GM12892 (cell line): ENCODE data around the gene GPNMB.

Experiments used
- DNase-seq: peaks from one replicate; pipeline ENCODE4 v3.0.0; 2011; ENCODE audit not compliant: insufficient read length
- FAIRE-seq: peaks from 2 replicates; lab custom pipeline; 2011; peaks lifted over from hg19 to GRCh38; lab: Jason Lieb, UNC
- POLR2A ChIP-seq: IDR thresholded peaks from 2 replicates; pipeline ENCODE4 v1.6.1; 2011; ENCODE audit warnings: low read depth, low read length, control low read depth
- POLR2AphosphoS5 ChIP-seq: IDR thresholded peaks from 2 replicates; pipeline ENCODE4 v1.6.1; 2011; ENCODE audit warnings: low read depth, low read length, control low read depth
- TAF1 ChIP-seq: IDR thresholded peaks from 2 replicates; pipeline ENCODE4 v1.6.1; 2011; ENCODE audit warnings: low read depth, mild to moderate bottlenecking, control low read depth, low read length, borderline replicate concordance

GPNMB gene

DNA sequence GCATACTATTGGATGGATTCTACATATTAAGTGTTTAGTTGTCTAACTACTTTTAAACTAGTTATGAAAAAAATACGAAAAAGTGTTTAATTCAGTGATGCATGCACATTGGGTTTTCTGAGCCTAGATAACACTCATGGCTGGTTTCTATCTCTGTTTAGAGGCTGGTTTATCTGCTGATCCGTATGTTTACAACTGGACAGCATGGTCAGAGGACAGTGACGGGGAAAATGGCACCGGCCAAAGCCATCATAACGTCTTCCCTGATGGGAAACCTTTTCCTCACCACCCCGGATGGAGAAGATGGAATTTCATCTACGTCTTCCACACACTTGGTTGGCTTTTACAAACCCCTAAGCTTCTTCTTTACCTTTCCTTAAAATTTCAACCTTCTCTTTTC is 10.2 kb downstream of the GPNMB start:
- TF ChIP-seq POLR2A: no peak
- TF ChIP-seq POLR2AphosphoS5: no peak
- TF ChIP-seq TAF1: no peak
- FAIRE-seq (no peak), DNase-seq (no peak)

DNA sequence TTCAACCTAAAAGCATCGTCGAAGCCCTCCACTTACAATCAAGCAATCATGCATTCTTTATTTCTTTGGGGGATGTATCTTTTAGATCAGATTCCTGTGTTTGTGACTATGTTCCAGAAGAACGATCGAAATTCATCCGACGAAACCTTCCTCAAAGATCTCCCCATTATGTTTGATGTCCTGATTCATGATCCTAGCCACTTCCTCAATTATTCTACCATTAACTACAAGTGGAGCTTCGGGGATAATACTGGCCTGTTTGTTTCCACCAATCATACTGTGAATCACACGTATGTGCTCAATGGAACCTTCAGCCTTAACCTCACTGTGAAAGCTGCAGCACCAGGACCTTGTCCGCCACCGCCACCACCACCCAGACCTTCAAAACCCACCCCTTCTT is 13.8 kb downstream of the GPNMB start:
- FAIRE-seq: no peak
- TF ChIP-seq POLR2A: no peak
- no peak for TF ChIP-seq TAF1
- no peak for TF ChIP-seq POLR2AphosphoS5
- DNase-seq: no peak

DNA sequence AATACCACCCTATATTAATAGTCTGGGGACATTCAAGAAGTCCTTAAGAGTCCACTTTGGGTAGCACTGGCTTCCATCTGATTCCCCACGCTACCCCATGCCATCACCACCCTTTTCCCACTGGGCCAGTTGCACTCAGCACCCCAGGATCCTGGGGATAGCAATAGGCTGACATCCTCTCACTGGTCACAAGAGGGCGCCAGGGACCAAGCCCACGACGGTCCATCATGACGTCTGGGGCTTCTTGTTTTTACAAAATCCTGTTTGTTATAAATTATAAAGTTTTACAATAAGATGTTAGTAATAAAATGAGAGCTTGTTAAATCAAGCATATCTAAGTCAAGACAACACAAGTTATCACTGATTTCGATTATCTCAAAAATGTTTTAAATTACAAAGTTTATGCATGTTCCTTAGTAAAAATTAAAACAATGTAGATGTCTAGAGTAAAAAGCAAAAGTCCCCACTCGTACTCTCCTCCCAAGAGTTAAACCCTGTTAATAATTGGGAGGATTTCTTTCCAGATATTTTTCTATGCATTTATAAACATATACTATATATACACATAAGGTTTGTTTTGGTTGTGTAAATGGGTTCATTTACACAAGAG is 15.4 kb downstream of the GPNMB start:
- FAIRE-seq (peak; percentile 85), DNase-seq (peak; percentile 56)
- TF ChIP-seq TAF1: no peak
- TF ChIP-seq POLR2A: no peak
- no peak for TF ChIP-seq POLR2AphosphoS5

DNA sequence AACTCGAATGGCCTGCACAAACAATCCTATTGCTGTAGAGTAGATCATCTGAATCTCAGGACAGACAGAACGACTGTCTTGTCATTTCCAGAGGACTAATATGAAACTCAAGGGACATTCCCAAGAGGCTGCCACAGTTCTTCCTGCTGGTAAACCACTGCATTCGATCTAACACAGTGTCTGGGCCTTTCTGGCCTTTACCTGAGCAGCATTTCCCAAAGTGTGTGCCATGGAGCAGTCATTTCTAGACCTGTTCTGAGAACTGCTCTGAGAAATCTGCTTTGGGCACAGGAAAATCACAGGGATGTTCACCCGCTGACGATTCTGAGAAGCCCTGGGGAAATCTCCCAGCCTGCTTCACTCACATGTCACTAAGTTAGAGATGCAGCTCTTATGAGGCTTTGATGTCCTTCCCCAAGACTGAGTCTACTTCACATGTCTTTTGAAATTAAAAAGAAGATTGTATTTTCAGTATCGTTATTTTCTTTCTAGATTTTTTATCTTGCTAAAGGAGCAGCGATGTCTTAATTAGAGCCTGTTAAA is 18.4 kb downstream of the GPNMB start:
- TF ChIP-seq TAF1 (no peak), POLR2A (no peak), POLR2AphosphoS5 (no peak)
- DNase-seq: no peak
- FAIRE-seq: peak; percentile 60

DNA sequence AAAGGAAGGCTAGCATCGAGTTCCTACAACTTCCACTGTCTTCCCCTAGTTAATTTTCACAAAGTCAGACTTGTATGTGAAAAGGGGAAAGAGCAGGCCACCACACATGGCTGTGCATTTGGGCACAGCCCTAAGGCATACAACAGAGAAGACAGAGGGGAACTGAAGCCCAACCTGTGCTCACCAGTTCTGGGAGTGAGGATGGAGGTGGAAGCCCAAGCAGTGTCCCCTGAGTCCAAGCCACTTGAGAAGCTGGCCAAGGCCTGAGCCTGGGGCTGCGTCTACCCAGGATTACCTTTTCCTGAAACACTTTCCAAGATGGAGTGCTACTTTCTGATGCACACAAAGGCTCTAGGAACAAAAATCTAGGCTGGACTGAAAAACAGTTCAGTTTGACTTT is 20.3 kb downstream of the GPNMB start:
- no peak for DNase-seq
- FAIRE-seq: no peak
- TF ChIP-seq POLR2A (no peak), POLR2AphosphoS5 (no peak), TAF1 (no peak)

DNA sequence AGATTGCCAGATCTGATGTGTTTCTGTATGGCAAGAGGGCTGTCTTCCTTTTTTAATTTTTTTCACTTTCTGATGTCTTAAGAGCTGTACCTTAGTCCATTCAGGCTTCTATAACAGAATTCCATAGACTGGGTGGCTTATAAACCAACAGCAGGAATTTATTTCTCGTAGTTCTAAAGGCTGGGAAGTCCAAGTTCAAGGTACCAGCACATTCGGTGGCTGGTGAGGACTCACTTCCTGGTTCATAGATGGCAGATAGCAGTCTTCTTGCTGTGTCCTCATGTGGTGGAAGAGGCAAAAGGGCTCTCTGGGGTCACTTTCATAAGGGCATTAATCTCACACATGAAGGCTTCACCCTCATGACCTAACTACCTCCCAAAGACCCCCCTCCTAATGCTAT is 20.8 kb downstream of the GPNMB start:
- FAIRE-seq: no peak
- DNase-seq: no peak
- TF ChIP-seq TAF1 (no peak), POLR2A (no peak), POLR2AphosphoS5 (no peak)

DNA sequence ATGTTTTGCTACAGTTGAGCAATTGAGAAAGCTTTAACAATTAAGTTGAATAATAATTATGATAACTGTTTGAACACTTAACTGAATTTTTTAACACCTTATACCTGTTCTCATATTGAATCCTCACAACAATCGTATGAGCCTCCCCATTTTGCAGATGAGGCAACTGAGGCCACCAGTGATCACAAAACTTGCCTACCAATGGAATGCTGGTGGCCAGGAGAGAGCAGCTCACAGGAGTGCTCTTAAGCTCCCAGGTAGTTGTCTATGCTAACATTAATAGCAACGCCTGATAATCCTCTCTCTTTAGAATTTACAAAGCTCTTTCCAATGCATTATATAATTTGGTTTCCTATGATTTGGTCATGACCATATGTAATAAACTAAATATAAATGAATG is 21.6 kb downstream of the GPNMB start:
- TF ChIP-seq TAF1 (no peak), POLR2AphosphoS5 (no peak), POLR2A (no peak)
- DNase-seq (no peak), FAIRE-seq (no peak)

DNA sequence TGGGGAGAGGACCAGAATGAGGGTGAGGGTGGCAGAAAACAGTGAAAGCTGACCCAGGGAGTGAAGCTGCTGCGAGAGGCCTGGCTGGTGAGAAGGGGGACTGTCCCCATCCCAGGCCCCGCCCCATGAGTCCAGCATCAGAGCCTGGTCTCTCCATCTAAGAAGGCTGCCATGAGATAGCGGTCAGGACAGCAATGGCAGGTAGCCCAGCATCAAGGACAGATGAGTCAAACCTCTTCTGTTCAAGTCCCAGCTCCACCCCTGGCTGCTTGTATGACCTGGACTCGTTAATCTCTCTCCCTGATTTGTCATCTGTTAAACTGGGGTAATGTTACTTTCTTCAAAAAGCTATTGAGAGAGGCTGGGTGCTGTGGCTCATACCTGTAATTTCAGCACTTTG is 22.2 kb downstream of the GPNMB start:
- no peak for DNase-seq
- no peak for TF ChIP-seq POLR2A
- no peak for TF ChIP-seq POLR2AphosphoS5
- no peak for TF ChIP-seq TAF1
- no peak for FAIRE-seq

DNA sequence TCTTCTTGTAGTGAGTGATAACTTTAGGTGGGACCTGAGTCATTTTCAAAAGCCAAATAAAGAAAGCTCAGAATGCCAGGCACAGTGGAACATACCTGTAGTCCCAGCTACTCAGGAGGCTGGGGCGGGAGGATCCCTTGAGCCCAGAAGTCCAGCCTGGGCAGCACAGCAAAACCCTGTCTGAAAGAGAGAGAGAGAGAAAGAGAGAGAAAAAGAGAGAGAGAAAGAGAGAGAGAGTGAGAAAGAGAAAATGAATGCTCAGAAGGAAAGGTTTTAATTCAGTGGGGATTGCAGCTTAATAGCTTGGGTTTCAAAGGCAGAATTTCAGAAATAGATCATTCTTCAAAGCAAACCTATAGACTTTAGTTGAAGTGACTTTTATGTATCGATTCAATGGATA is 25.7 kb downstream of the GPNMB start:
- DNase-seq (no peak), FAIRE-seq (no peak)
- TF ChIP-seq POLR2AphosphoS5 (no peak), POLR2A (no peak), TAF1 (no peak)

DNA sequence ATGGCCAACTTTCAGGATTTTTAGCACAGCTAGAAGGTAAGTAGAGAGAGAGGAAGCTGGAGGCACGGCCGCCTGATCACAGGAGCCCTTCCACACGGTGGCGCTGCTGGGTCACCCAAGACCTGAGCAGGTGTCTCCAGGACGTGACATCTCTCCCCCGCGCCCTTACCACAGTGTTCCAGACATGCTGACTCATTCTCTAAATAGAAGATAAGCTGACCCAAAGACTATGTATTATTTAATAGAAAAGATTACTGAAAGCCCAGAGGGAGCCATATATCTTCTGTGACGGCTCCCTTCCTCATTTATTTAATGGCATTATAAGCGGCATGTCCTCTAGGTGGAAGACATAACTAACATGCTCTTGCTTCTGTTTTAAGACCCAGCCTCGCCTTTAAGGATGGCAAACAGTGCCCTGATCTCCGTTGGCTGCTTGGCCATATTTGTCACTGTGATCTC is 26.6 kb downstream of the GPNMB start:
- FAIRE-seq (peak; percentile 82), DNase-seq (peak; percentile 50)
- TF ChIP-seq POLR2A (no peak), POLR2AphosphoS5 (no peak), TAF1 (0 out of 2 replicates have a peak, but pooled peaks have one; percentile 16)

DNA sequence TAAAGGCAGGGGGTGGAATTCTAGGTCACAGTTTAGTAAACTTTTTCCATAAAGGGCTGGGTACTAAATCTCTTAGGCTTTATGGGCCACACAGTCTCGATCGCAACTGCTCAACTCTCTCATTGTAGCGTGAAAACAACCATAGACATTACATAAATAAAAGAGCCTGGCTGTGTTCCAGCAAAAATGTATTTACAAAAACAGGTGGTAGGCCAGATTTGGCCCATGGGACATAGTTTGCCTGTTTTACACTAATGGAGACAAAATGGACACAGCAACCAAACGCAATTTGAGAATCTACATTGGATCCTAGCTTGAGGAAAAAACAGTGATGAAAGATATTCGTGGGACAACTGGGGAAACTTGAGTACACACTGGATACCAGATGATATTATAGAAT is 29.3 kb downstream of the GPNMB start:
- no peak for FAIRE-seq
- no peak for DNase-seq
- TF ChIP-seq POLR2AphosphoS5 (no peak), TAF1 (no peak), POLR2A (no peak)

DNA sequence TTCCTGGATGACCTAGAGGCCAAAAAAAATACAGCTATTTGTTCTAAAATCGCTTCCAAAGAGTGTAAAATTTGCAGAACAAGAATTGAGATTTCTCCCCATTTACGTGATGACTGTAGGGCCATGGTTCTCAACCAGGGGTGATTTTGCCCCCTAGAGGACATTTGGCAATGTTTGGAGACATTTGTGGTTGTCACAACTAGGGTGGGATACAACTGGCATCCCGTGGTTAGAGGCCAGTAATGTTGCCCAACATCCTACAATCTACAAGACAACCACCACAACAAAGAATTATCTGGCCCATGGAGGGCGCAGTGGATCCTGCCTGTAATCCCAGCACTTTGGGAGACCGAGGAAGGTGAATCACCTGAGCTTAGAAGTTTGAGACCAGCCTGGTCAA is 29.8 kb downstream of the GPNMB start:
- FAIRE-seq (no peak), DNase-seq (no peak)
- TF ChIP-seq POLR2A: no peak
